K562 (cell line): ENCODE data around the gene ELAC2. TPM values are rescaled to one million over a fixed set of nuclear protein-coding genes. Genes with fewer than 3 reads are reported as not detected.

Source experiments
- ATAC-seq: fragments of 200-7000 bp; cut with Tn5 transposase; 3 replicates; pipeline ENCODE4 v1.9.1; 2020; ENCODE audit warnings: moderate library complexity
- BruUV-seq: library from RNA; stranded (reverse); fragments of 400-500 nt; replicated peaks from 2 replicates; lab custom pipeline; 2021; lab: Mats Ljungman, UMichigan
- CTCF ChIA-PET: fragments of 300-600 bp; formaldehyde crosslinking; extraction: SDS; loops from one replicate; lab custom pipeline; 2021; ENCODE audit warnings: low intra/inter-chr PET ratio; lab: Yijun Ruan, JAX
- POLR2A ChIA-PET: fragments of 300-600, 350-650 bp; sonication (Branson Sonifier 250); formaldehyde crosslinking; extraction: SDS; loops from one replicate; lab custom pipeline; 2021; ENCODE audit warnings: antibody characterized with exemption, inconsistent platforms; lab: Yijun Ruan, JAX
- DNase-seq, 4 experiments: peaks; one replicate each; pipeline versions ENCODE4 v3.0.0 to v3.0.0-alpha.2; 2011 to 2018; ENCODE audit warnings: low spot score in 3 of 4, mixed read lengths in 3 of 4; ENCODE audit errors: extremely low read depth in 1 of 4
- FAIRE-seq: peaks from 2 replicates; lab custom pipeline; 2011; peaks lifted over from hg19 to GRCh38; lab: Jason Lieb, UNC
- H2AFZ ChIP-seq: 2 replicates; pipeline ENCODE4 v1.6.0; 2011; ENCODE audit warnings: low read depth, low read length, control low read depth, inconsistent platforms
- H3K27ac ChIP-seq: fragments of 200-600 bp; 3 replicates; pipeline ENCODE4 v1.8.0; 2011; ENCODE audit warnings: low read depth, mild to moderate bottlenecking, control low read depth, inconsistent platforms, low read length, moderate library complexity, mixed read lengths; ENCODE audit errors: extremely low read depth
- H3K27me3 ChIP-seq, 2 experiments: fragments of 300-600 bp in 1 of 2; 2 replicates in 1 of 2; 3 replicates in 1 of 2; pipeline versions ENCODE4 v1.6.0 to v1.8.0; 2011; ENCODE audit warnings: inconsistent platforms in 2 of 2, low read length in 2 of 2, mild to moderate bottlenecking in 1 of 2, mixed read lengths in 1 of 2, moderate library complexity in 1 of 2; ENCODE audit not compliant: control insufficient read depth in 2 of 2, insufficient read depth in 2 of 2
- H3K36me3 ChIP-seq: fragments of 300-600 bp; 3 replicates; pipeline ENCODE4 v1.8.0; 2011; ENCODE audit warnings: mild to moderate bottlenecking, low read length, inconsistent platforms; ENCODE audit not compliant: control insufficient read depth, insufficient read depth
- H3K4me1 ChIP-seq, 2 experiments: fragments of 200-600 bp in 1 of 2; replicated peaks in 1 of 2; 2 replicates in 1 of 2; 3 replicates in 1 of 2; pipeline versions ENCODE4 v1.5.1 to v1.8.0; 2011; ENCODE audit warnings: inconsistent platforms in 2 of 2, low read length in 2 of 2, mild to moderate bottlenecking in 1 of 2, mixed read lengths in 1 of 2, moderate library complexity in 1 of 2; ENCODE audit not compliant: control insufficient read depth in 2 of 2, insufficient read depth in 2 of 2
- H3K4me2 ChIP-seq: 2 replicates; pipeline ENCODE4 v1.6.1; 2011; ENCODE audit warnings: low read length, control low read depth, inconsistent platforms, mixed read lengths; ENCODE audit not compliant: insufficient read depth
- H3K4me3 ChIP-seq: fragments of 200-600 bp; sonication (generic), shearing (Covaris generic); 2 replicates; pipeline ENCODE4 v1.5.1; 2016; ENCODE audit warnings: control low read depth, inconsistent platforms
- H3K79me2 ChIP-seq: fragments of 200-600 bp; 3 replicates; pipeline ENCODE4 v1.8.0; 2011; ENCODE audit warnings: low read length, inconsistent platforms; ENCODE audit not compliant: control insufficient read depth, insufficient read depth
- H3K9ac ChIP-seq, 2 experiments: 2 replicates each; pipeline versions ENCODE4 v1.6.0 to v1.6.1; 2011; ENCODE audit warnings: low read depth in 2 of 2, low read length in 2 of 2, control low read depth in 1 of 2, inconsistent platforms in 1 of 2, mild to moderate bottlenecking in 1 of 2, mixed read lengths in 1 of 2; ENCODE audit not compliant: insufficient read depth in 1 of 2
- H3K9me1 ChIP-seq: one replicate; pipeline ENCODE4 v1.6.0; 2011; ENCODE audit warnings: inconsistent platforms, mild to moderate bottlenecking, low read length, moderate library complexity; ENCODE audit not compliant: control insufficient read depth, insufficient read depth
- H3K9me3 ChIP-seq: replicated peaks from 2 replicates; pipeline ENCODE4 v1.5.1; 2011; ENCODE audit warnings: low read depth, low read length, inconsistent platforms; ENCODE audit not compliant: control insufficient read depth, insufficient read depth
- H4K20me1 ChIP-seq: replicated peaks from 2 replicates; pipeline ENCODE4 v1.6.1; 2011; ENCODE audit warnings: low read length, inconsistent platforms, mixed read lengths; ENCODE audit not compliant: control insufficient read depth, insufficient read depth
- CREB1 ChIP-seq, 2 experiments: sonication (generic) in 1 of 2; formaldehyde crosslinking in 1 of 2; IDR thresholded peaks; 2 replicates each; pipeline versions ENCODE4 v1.6.1 to v1.8.0; 2012 to 2022; ENCODE audit warnings: inconsistent platforms in 1 of 2, mild to moderate bottlenecking in 1 of 2, missing genetic modification reagents in 1 of 2, moderate library complexity in 1 of 2
- HDAC8 ChIP-seq: fragments of 450-650 bp; IDR thresholded peaks from 2 replicates; pipeline ENCODE4 v1.6.1; 2016; ENCODE audit warnings: mild to moderate bottlenecking, missing genetic modification characterization, moderate library complexity, missing compliant biosample characterization
- MLX ChIP-seq, 2 experiments: fragments of 450-650 bp in 1 of 2; sonication (generic) in 1 of 2; formaldehyde crosslinking; conservative IDR thresholded peaks; 2 replicates each; pipeline versions ENCODE4 v1.4.0 to v1.8.1; 2020 to 2022; ENCODE audit warnings: mild to moderate bottlenecking in 1 of 2, missing genetic modification reagents in 1 of 2
- NELFE ChIP-seq: IDR thresholded peaks from 2 replicates; pipeline ENCODE4 v1.6.1; 2011; ENCODE audit warnings: mild to moderate bottlenecking; ENCODE audit not compliant: insufficient read depth, insufficient read length
- RERE ChIP-seq: sonication (generic); formaldehyde crosslinking; IDR thresholded peaks from 2 replicates; pipeline ENCODE4 v1.8.0; 2023; ENCODE audit warnings: missing genetic modification reagents, mild to moderate bottlenecking, borderline replicate concordance
- SNRNP70 ChIP-seq: fragments of 200-400 bp; formaldehyde crosslinking; optimal IDR thresholded peaks from 2 replicates; pipeline ENCODE3; 2017; ENCODE audit warnings: low read depth, low read length
- ZFP30 ChIP-seq: fragments of 250-450 bp; sonication (Bioruptor Pico); IDR thresholded peaks from 2 replicates; pipeline ENCODE4 v1.8.0; 2022; ENCODE audit warnings: moderate library complexity, mild to moderate bottlenecking, inconsistent platforms, borderline replicate concordance
- ZNF584 ChIP-seq: fragments of 200-800 bp; sonication (Bioruptor generic); IDR thresholded peaks from 2 replicates; pipeline ENCODE4 v1.6.1; 2016; ENCODE audit warnings: low read depth, mild to moderate bottlenecking, missing genetic modification characterization, missing compliant biosample characterization
- WGBS: fragments of 100-300 bp; shearing (Covaris generic); methylation state at CpG from one replicate; pipeline ENCODE4 v1.1.6; 2016; ENCODE audit warnings: low coverage, mixed read lengths; ENCODE audit not compliant: insufficient coverage; ENCODE audit errors: missing lambda C conversion rate; 5-methylcytosine and 5-hydroxymethylcytosine counted together
- in situ Hi-C: fragments of 300-500 bp; cut with MboI; formaldehyde crosslinking; loops from 4 replicates; pipeline ENCODE4 v1.15.0; 2018; ENCODE audit warnings: inconsistent platforms, mixed read lengths
- intact Hi-C: fragments of 100-400 bp; cut with micrococcal nuclease; formaldehyde crosslinking; loops from 2 replicates; pipeline ENCODE4 v1.14.2; 2022
- polyA plus RNA-seq, 8 experiments: library from polyadenylated mRNA; depleted of rRNA in 4 of 8; stranded (reverse) in 5 of 8; unstranded in 3 of 8; fragments of >200 nt; fragmentation: Nextera tagmentation in 2 of 8; fragmentation: Illumina TruSeq in 1 of 8; extraction: Ambion mirVana in 2 of 8; extraction: Trizol in 1 of 8; gene quantifications; 2 replicates each; pipeline versions ENCODE4 v1.2.1 to v1.2.3, GENCODE V29; 2011 to 2014; ENCODE audit warnings: inconsistent platforms in 1 of 8, missing spikeins in 1 of 8
- total RNA-seq, 7 experiments: library from RNA; depleted of rRNA in 6 of 7; stranded (reverse); fragments of >200 nt in 6 of 7; fragmentation: Illumina TruSeq in 2 of 7; extraction: Trizol in 2 of 7; gene quantifications; 2 replicates each; pipeline versions ENCODE4 v1.2.1 to v1.2.3, GENCODE V29; 2011 to 2021; ENCODE audit warnings: low replicate concordance in 1 of 7

The ELAC2 gene
- total and polyA plus RNA-seq, 9 of the 15 experiments (the other 6 are each of a cell fraction or from before 2014, with no cell fraction given), result 4.5 to 129 (median 70.6) TPM

DNA sequence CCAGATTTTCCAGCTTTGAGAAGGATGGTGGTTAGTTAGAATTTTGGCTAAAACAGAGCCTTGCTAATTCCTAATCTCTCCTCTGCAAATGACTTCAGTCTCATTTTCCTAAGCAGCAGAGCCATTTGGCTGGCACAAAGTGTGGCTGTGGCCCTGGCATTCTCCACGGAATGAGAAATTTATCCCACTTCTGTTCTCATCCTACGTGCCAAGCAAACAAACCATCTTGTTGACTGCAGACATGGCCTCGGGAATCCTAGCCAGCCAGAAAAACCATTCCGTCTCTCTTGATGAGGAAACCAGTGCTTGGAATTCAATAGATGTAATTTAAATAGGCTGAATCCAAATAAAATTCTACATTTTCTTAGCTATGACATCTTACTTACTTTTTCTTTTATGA is 34.1 kb upstream of the ELAC2 start:
- no peaks in the 10 kb centered on the region for H3K79me2 ChIP-seq
- ChIA-PET POLR2A (no interaction called here), CTCF (no interaction called here)
- H3K4me3 ChIP-seq, result no peak overlapping the region
- H3K27ac ChIP-seq, result no peak overlapping the region
- H3K4me2 ChIP-seq, result no peak overlapping the region
- intact Hi-C loops (no loop called here), in situ Hi-C loops (no loop called here)
- no peak for DNase-seq
- H3K27me3 ChIP-seq, result peaks cover 0 to 10% of the 10 kb centered on the region in 2 experiments; a peak in 2 of 5 replicates
- no peak overlapping the region for H3K9ac ChIP-seq
- TF ChIP-seq CREB1 (IDR thresholded peaks at IDR 0.05), result no peak
- TF ChIP-seq CREB1 (CRISPR knock-in tag; IDR thresholded peaks at IDR 0.05), result no peak
- TF ChIP-seq ZFP30 (CRISPR knock-in tag), result no peak
- no peaks in the 10 kb centered on the region for H3K4me1 ChIP-seq
- no TSS peak for BruUV-seq
- H4K20me1 ChIP-seq, result no peaks in the 10 kb centered on the region
- no peaks in the 10 kb centered on the region for H3K9me1 ChIP-seq
- H3K36me3 ChIP-seq, result no peaks in the 10 kb centered on the region
- no peak for ATAC-seq
- WGBS, result 6% methylated on average over 4 of the region's 4 CpGs
- no peak overlapping the region for H2AFZ ChIP-seq
- no peaks in the 10 kb centered on the region for H3K9me3 ChIP-seq
- no peak for FAIRE-seq

GRCh38 chr17:13047011-13047606 is 29.3 kb upstream of the ELAC2 start:
- ChIA-PET POLR2A (no interaction called here), CTCF (no interaction called here)
- intact Hi-C loops (no loop called here), in situ Hi-C loops (no loop called here)
- H3K9ac ChIP-seq, result no peak overlapping the region
- 0% methylated on average over 12 of the region's 16 CpGs for WGBS
- FAIRE-seq (no peak), ATAC-seq (no peak), DNase-seq (no peak)
- H3K27ac ChIP-seq, result no peak overlapping the region
- no peaks in the 10 kb centered on the region for H3K9me1 ChIP-seq
- H3K36me3 ChIP-seq, result no peaks in the 10 kb centered on the region
- H2AFZ ChIP-seq, result no peak overlapping the region
- H3K4me2 ChIP-seq, result no peak overlapping the region
- H4K20me1 ChIP-seq, result no peaks in the 10 kb centered on the region
- H3K4me1 ChIP-seq, result no peaks in the 10 kb centered on the region
- H3K79me2 ChIP-seq, result no peaks in the 10 kb centered on the region
- BruUV-seq, result no TSS peak
- H3K4me3 ChIP-seq, result no peak overlapping the region
- no peaks in the 10 kb centered on the region for H3K9me3 ChIP-seq
- peaks cover 3 to 13% of the 10 kb centered on the region in 2 experiments; a peak in 3 of 5 replicates for H3K27me3 ChIP-seq
- TF ChIP-seq HDAC8 (no peak), SNRNP70 (no peak), ZNF584 (CRISPR knock-in tag) (no peak), NELFE (no peak), RERE (no peak), MLX (CRISPR knock-in tag; conservative IDR thresholded peaks at IDR 0.05) (no peak)
